Tibial nerve (tissue), 4 donors: ENCODE data around the gene MPG.

Experiments
- EP300 ChIP-seq, 2 donors: sonication (generic); formaldehyde crosslinking; IDR thresholded peaks; one replicate each; pipeline ENCODE4 v1.6.1; 2017; ENCODE audit warnings: antibody characterized with exemption in 2 of 2, mild to moderate bottlenecking in 1 of 2
- POLR2A ChIP-seq, 2 donors: fragments of 450-650 bp; IDR thresholded peaks; one replicate each; pipeline ENCODE4 v1.6.1; 2017; ENCODE audit warnings: antibody characterized with exemption in 2 of 2, mild to moderate bottlenecking in 2 of 2, moderate library complexity in 2 of 2
- TF ChIP-seq, protein P1 (sequence below), 5 experiments: fragments of 200-600 bp in 3 of 5; fragments of 450-650 bp in 2 of 5; sonication (generic) in 3 of 5; IDR thresholded peaks; one replicate each; pipeline ENCODE4 v1.5.1; 2016 to 2019; ENCODE audit warnings: antibody characterized with exemption in 5 of 5, mild to moderate bottlenecking in 3 of 5, moderate library complexity in 2 of 5

- TF ChIP-seq, protein P1, sequence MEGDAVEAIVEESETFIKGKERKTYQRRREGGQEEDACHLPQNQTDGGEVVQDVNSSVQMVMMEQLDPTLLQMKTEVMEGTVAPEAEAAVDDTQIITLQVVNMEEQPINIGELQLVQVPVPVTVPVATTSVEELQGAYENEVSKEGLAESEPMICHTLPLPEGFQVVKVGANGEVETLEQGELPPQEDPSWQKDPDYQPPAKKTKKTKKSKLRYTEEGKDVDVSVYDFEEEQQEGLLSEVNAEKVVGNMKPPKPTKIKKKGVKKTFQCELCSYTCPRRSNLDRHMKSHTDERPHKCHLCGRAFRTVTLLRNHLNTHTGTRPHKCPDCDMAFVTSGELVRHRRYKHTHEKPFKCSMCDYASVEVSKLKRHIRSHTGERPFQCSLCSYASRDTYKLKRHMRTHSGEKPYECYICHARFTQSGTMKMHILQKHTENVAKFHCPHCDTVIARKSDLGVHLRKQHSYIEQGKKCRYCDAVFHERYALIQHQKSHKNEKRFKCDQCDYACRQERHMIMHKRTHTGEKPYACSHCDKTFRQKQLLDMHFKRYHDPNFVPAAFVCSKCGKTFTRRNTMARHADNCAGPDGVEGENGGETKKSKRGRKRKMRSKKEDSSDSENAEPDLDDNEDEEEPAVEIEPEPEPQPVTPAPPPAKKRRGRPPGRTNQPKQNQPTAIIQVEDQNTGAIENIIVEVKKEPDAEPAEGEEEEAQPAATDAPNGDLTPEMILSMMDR (IDR thresholded peaks at IDR 0.05): no peak
- no peak for TF ChIP-seq POLR2A (IDR thresholded peaks at IDR 0.05)
- TF ChIP-seq EP300 (IDR thresholded peaks at IDR 0.05): no peak
Observed at GRCh38 chr16:55571-56136, 22.4 kb upstream of the MPG start.
